Left renal pelvis (tissue), 4 donors: Measurements from ENCODE around the gene BSPH1. TPM values are rescaled to one million over a fixed set of nuclear protein-coding genes. Genes with fewer than 3 reads are reported as not detected.
"Not testable (repeated sequence)": the region's sequence is repeated elsewhere in the genome, so short reads cannot be mapped to it uniquely, and the experiment has no call there.

Experiments
- DNase-seq, 4 donors: peaks; one replicate each; pipeline ENCODE4 v3.0.0-alpha.2; 2013; ENCODE audit warnings: low read depth in 4 of 4, low spot score in 3 of 4
- polyA plus RNA-seq, 4 donors: library from polyadenylated mRNA; unstranded; fragments of 120-200 nt; gene quantifications; one replicate each; pipeline ENCODE4 v1.2.1, GENCODE V29; 2013; ENCODE audit not compliant: insufficient read length in 4 of 4

The BSPH1 gene
- polyA plus RNA-seq, 4 donors: not detected

GRCh38 chr19:47928581-47928980 is 63.4 kb downstream of the BSPH1 start:
- DNase-seq: not testable (repeated sequence)

GRCh38 chr19:47920107-47920506 is 71.9 kb downstream of the BSPH1 start:
- not testable (repeated sequence) for DNase-seq

Other genes with a start within 250 kb of the BSPH1 start
- gene NOP53, start 246.6 kb downstream of the BSPH1 start, polyA plus RNA-seq: 100 to 1,000 TPM; 363 to 439 (median 379) TPM
- gene SELENOW, start 213.5 kb downstream of the BSPH1 start, polyA plus RNA-seq: 100 to 1,000 TPM; 120 to 247 (median 153) TPM
- gene TPRX1, start 187.6 kb downstream of the BSPH1 start, polyA plus RNA-seq: not detected
- under 1 TPM in 1 of 4 donors, not detected in 3; 0.11 TPM for gene CRX, start 170.2 kb downstream of the BSPH1 start, polyA plus RNA-seq
- not detected for gene TPRX2, start 132.9 kb downstream of the BSPH1 start, polyA plus RNA-seq
- under 1 TPM in 2 of 4 donors, not detected in 2; 0.33 to 0.40 TPM for gene SULT2A1, start 105.9 kb downstream of the BSPH1 start, polyA plus RNA-seq
- under 1 TPM in 1 of 4 donors, not detected in 3; 0.46 TPM for gene ELSPBP1, start 2.5 kb upstream of the BSPH1 start, polyA plus RNA-seq
- not detected for gene CABP5, start 51.9 kb upstream of the BSPH1 start, polyA plus RNA-seq
- 1 to 10 TPM; 4.0 to 5.6 (median 4.5) TPM for gene PLA2G4C, start 118.6 kb upstream of the BSPH1 start, polyA plus RNA-seq
- 10 to 100 TPM; 45.5 to 69.6 (median 60.7) TPM for gene LIG1, start 178.2 kb upstream of the BSPH1 start, polyA plus RNA-seq
- 10 to 100 TPM in 2 of 4 donors, 1 to 10 TPM in 2; 6.8 to 11.4 (median 9.3) TPM for gene ZSWIM9, start 178.5 kb upstream of the BSPH1 start, polyA plus RNA-seq